NCI-H748 treated with DMSO at 0.1 percent for 48 hours (cell line): Measurements from ENCODE around the gene OSMR.

Source experiments
- DNase-seq: peaks from one replicate; lab custom pipeline; 2025; lab: John Stamatoyannopoulos, UW

The OSMR gene

DNA sequence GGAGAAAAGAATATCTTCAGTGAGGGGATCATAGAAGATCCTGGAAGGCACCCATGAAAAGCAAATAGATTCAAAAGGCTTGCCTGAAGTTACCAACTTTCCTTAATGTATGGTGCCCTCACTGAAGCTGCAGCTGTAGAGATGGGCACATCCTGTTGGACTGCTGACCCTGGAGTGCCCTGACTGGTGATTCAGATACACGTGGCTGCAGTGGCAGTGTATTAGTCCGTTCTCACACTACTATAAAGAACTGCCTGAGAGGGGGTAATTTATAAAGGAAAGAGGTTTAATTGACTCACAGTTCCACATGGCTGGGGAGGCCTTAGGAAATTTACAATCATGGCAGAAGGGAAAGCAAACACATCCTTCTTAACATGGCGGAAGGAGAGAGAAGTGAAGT, 80.3 kb downstream of the OSMR start:
- DNase-seq = no peak

GRCh38 chr5:38927470-38927869, 81.7 kb downstream of the OSMR start:
- DNase-seq = no peak

GRCh38 chr5:38929838-38930237, 84.0 kb downstream of the OSMR start:
- DNase-seq = no peak

DNA sequence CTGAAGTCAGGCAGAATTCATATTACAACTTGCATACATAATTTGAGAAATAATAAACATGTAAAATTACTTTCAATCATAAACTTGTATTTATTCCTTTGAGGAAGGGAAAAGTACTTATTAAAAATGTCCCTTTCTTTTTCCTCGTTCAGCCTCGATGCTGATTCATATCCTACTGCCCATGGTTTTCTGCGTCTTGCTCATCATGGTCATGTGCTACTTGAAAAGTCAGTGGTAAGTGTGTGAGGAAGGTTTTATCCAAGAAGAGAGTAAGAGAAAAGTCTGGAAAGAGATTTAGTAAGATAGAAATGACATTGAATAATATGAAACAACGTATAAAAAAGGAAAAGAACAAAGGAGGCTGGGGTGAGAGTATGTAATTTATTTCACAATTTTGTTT, 85.9 kb downstream of the OSMR start:
- DNase-seq = no peak

GRCh38 chr5:38932854-38933408, 87.1 kb downstream of the OSMR start:
- no peak for DNase-seq

- DNase-seq = no peak
Observed at GRCh38 chr5:38935437-38935836, 89.6 kb downstream of the OSMR start.

DNA sequence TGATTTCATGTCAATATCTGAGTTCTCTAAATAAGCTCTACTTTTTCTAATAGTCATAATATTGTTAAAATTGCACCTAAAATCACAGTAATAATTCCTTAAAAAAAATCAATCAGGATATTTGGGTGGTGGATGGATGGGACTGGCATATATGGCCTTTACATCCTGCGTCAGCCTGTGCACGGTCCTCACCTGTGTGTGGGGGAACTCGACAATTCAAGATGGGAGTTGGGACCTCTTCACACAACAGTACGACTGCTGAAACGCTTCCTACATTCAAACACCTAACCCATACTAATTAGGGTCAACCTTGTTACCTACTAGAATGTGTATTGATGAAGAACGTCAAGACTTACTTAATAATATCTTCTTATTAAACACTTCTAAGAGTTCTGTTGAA, 90.5 kb downstream of the OSMR start:
- DNase-seq = no peak

DNA sequence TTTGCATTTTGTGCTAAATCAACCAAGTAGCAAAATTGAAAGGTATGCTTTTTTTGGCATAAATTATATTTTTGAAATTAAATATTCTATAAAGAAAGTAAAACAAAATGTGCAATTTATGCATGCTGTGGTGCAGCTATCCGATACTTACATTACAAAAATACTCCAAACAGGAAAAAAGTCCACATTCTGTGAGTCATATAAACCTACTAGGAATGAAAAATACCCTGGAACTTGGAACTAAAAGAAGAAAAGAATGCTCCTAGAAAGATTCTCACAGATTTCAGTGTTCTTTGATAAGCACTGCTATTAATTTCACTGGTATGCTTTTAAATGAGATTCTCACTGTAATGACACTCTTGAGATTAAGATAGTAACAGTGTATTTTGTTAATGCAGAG, 92.6 kb downstream of the OSMR start:
- DNase-seq = no peak

GRCh38 chr5:38938973-38939372, 93.2 kb downstream of the OSMR start:
- DNase-seq = no peak

DNA sequence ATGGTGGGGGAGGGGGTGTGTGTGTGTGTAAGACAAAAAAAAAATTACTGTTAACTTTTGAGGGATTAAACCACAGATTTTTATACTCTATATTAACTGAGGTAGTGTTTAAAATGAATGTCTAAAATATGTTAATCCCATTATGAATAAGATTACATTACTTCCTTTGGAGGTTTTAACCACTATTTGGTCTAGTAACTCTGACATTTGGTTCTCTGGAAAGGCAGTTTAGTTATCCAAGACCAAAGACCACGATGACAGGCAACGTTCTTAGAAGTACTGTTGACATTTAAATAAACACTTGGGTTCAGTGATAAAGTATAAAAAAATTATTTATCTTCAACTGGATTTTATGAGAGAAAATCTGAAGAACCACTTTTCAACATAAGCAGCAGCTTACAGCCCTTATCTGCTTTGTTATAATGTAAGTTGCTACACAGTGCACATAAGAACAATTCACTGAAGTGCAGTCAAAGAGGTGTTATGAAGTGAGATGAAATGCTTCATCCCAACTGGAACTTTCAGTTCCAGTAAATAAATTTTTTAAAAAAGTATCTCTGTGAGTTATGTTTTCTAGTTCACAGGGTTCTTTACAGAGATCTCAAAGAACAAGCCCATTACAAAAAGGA, 94.5 kb downstream of the OSMR start:
- DNase-seq = no peak

DNA sequence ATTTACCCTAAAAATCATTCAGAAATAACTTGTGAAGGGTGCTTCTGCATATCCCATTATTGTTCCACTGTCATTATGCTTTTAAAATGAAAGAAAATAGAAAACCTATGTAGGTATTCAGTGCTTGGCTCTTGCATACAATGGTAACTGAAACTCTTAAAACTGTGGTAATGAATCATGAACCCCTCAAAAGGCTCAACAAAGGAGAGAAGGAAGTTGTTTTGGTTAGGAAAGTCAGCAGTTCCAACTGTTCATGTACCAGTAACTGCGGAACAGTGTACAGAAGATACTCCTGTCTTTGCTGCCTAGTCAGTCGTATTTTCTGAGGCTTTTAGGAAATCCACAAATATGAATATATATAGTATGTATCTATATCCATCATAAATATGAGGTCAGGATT, 96.1 kb downstream of the OSMR start:
- no peak for DNase-seq

- no peak for DNase-seq
Observed at GRCh38 chr5:38944282-38944681, 98.5 kb downstream of the OSMR start.

- DNase-seq = no peak
Observed at GRCh38 chr5:38948501-38948900, 102.7 kb downstream of the OSMR start.

DNA sequence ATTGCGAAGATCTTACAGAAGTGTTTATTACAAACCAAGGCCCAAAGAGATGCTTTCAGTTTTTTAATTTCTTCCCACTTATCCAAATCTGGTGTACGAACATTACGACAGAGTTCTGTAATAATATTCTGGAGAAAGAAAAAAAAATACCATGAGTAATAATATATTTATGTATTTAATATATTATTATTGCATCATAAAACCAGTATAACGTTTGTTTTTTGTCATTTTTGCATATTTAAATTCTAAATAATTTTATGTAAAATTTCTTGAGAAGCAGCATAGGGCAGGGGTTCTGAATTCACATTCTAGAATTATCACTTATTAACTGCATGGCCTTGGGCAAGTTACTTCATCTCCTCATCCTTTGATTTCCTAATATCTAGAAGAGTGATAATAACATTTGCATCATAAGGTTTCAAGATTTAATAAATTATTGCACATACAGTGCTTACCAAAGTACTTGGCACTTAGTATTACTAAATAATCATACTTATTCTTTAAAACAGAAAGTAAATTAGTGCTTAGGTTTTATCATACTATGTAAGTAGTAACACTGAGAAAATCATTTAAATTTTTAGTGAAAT, 107.7 kb downstream of the OSMR start:
- DNase-seq = no peak

DNA sequence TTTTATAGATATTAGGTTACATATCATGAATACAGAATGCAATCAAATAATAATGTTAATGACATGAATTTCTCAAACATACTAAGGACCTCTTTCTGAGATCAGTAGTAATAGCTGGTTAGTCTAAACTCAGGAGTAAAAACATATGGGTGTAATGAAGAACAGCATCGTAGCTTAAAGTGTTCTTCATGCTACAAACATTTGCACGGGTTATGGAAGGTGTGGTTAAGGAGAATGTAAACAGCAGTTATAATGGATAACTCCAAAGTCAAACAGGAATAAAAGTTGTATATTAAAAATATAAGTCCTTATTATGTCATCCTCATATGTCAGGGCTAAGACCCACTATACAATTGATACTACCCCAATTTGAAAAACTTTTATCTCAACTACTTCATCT, 115.9 kb downstream of the OSMR start:
- DNase-seq = no peak

- DNase-seq = no peak
Observed at GRCh38 chr5:38968665-38969064, 122.9 kb downstream of the OSMR start.

DNA sequence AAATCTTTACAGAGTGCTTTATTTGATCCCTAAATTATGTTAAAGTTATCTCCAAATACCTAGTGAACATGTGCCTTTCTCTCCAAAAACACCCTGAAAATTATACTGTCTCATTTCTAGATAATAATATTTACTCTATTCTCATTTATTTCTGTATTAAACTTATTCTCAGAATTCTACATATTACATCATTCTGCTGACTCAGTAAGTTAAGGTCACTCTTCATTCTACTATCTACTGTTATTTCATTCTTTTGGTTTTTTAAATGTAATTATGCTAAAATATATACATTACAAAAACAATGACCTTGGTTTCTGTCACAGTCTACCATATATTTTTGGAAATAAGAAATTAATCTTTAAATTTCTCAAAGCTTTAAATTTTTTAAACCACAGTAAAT, 132.2 kb downstream of the OSMR start:
- DNase-seq = no peak

DNA sequence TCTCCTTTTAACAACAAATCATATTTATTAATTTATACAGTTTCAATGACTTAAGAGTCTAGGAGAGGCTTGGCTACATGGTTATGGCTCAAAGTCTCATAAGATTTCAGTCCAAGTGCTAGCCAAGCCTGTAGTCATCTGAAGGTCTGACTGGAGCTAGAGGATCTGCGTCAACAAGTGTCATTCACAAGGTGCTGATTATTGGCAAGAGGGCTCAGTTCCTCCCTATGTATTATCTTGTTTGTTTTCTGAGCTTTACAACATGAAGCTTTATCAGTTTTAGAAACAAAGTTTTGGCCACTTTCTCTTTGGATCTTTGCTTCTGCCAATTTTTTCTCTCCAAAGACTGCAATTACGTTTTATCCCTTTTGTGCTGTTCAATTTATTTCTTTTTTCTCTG, 133.7 kb downstream of the OSMR start:
- DNase-seq = no peak
